AG09309 (cell line): Measurements from ENCODE around the gene MTA3.

Experiments
- DNase-seq: peaks from one replicate; pipeline ENCODE4 v3.0.0-alpha.2; 2010; ENCODE audit warnings: low read depth
- H3K4me3 ChIP-seq: 2 replicates; pipeline ENCODE4 v1.5.1; 2011; ENCODE audit warnings: mild to moderate bottlenecking, low read depth, low read length, moderate library complexity; ENCODE audit not compliant: control insufficient read depth
- CTCF ChIP-seq: IDR thresholded peaks from 2 replicates; pipeline ENCODE4 v1.5.1; 2011; ENCODE audit warnings: mild to moderate bottlenecking, low read depth, low read length, inconsistent platforms; ENCODE audit not compliant: insufficient read depth, control insufficient read depth; ENCODE audit errors: missing control alignments

MTA3 gene

GRCh38 chr2:42568401-42569115 is at the start of gene MTA3:
MTA3 (plus strand) TSS chr2:42568632; CDS start chr2:42568746, 114 bp downstream.
- peak within 1 kb of the TSS; percentile 82 for H3K4me3 ChIP-seq
- no peak for TF ChIP-seq CTCF
- DNase-seq, result no peak

GRCh38 chr2:42519624-42520023 is 48.8 kb upstream of the MTA3 start:
- no peak for DNase-seq
- TF ChIP-seq CTCF, result no peak
- no peak overlapping the region for H3K4me3 ChIP-seq

- no peak overlapping the region for H3K4me3 ChIP-seq
- TF ChIP-seq CTCF, result no peak
- DNase-seq, result no peak
Measured at GRCh38 chr2:42522035-42522434, 46.4 kb upstream of the MTA3 start.

GRCh38 chr2:42523341-42523740 is 45.1 kb upstream of the MTA3 start:
- TF ChIP-seq CTCF, result no peak
- no peak overlapping the region for H3K4me3 ChIP-seq
- no peak for DNase-seq

- TF ChIP-seq CTCF, result no peak
- no peak overlapping the region for H3K4me3 ChIP-seq
- no peak for DNase-seq
Measured at GRCh38 chr2:42532397-42532796, 36.0 kb upstream of the MTA3 start.

GRCh38 chr2:42537493-42537892 is 30.9 kb upstream of the MTA3 start:
- TF ChIP-seq CTCF, result no peak
- no peak overlapping the region for H3K4me3 ChIP-seq
- DNase-seq, result no peak
